ENCODE results near the gene NIT1. TPM values are rescaled to one million over a fixed set of nuclear protein-coding genes. Genes with fewer than 3 reads are reported as not detected.

NIT1 gene
- total RNA-seq, 4 donors from 2014 or later: 1.0 to 36.9 (median 22.0) TPM

DNA sequence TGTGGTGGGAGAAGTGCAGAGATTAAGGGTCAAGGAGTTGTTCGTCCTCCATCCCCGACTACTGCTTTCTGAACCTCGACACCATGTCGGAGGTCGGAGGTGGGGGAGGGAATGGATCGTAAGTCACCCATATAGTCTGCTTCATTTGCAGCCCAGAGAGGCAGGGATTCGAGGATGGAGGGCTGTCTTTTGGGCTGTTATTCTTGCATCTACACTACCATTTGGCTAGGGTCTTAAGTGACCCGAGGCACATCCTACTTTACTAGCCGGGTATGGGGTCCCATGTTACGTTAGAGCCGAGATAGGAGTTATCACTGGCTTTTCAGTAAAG lies 42.0 kb downstream of the NIT1 start:
- no peak for DNase-seq
- TF ChIP-seq, protein P1, sequence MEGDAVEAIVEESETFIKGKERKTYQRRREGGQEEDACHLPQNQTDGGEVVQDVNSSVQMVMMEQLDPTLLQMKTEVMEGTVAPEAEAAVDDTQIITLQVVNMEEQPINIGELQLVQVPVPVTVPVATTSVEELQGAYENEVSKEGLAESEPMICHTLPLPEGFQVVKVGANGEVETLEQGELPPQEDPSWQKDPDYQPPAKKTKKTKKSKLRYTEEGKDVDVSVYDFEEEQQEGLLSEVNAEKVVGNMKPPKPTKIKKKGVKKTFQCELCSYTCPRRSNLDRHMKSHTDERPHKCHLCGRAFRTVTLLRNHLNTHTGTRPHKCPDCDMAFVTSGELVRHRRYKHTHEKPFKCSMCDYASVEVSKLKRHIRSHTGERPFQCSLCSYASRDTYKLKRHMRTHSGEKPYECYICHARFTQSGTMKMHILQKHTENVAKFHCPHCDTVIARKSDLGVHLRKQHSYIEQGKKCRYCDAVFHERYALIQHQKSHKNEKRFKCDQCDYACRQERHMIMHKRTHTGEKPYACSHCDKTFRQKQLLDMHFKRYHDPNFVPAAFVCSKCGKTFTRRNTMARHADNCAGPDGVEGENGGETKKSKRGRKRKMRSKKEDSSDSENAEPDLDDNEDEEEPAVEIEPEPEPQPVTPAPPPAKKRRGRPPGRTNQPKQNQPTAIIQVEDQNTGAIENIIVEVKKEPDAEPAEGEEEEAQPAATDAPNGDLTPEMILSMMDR (IDR thresholded peaks at IDR 0.05): no peak
- no peak for TF ChIP-seq POLR2A (IDR thresholded peaks at IDR 0.05)
- Histone ChIP-seq H3K36me3 (no peaks in the 10 kb centered on the region), H3K4me1 (peaks cover 0 to 4% of the 10 kb centered on the region in 2 donors), H3K9me3 (no peaks in the 10 kb centered on the region), H3K4me3 (peak overlapping the region; percentile 85 to 92), H3K27ac (peak overlapping the region; percentile 85 to 88), H3K27me3 (no peaks in the 10 kb centered on the region)
- intact Hi-C loops (cut with DNase I; ENCODE audit: low total_unique reads): no loop called here

DNA sequence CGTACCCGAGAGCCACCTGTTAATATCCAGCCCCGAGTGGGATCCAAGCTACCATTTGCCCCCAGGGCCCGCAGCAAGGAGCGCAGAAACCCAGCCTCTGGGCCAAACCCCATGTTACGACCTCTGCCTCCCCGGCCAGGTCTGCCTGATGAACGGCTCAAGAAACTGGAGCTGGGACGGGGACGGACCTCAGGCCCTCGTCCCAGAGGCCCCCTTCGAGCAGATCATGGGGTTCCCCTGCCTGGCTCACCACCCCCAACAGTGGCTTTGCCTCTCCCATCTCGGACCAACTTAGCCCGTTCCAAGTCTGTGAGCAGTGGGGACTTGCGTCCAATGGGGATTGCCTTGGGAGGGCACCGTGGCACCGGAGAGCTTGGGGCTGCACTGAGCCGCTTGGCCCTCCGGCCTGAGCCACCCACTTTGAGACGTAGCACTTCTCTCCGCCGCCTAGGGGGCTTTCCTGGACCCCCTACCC lies 42.8 kb downstream of the NIT1 start:
- no peaks in the 10 kb centered on the region for H3K36me3 ChIP-seq
- no peak overlapping the region for H3K4me3 ChIP-seq
- no peak for TF ChIP-seq POLR2A (IDR thresholded peaks at IDR 0.05)
- TF ChIP-seq, protein P1 (IDR thresholded peaks at IDR 0.05): no peak
- intact Hi-C loops (cut with DNase I; ENCODE audit: low total_unique reads): no loop called here
- H3K9me3 ChIP-seq: no peaks in the 10 kb centered on the region
- H3K27ac ChIP-seq: no peak overlapping the region
- no peaks in the 10 kb centered on the region for H3K27me3 ChIP-seq
- peaks cover 0 to 4% of the 10 kb centered on the region in 2 donors for H3K4me1 ChIP-seq
- no peak for DNase-seq

DNA sequence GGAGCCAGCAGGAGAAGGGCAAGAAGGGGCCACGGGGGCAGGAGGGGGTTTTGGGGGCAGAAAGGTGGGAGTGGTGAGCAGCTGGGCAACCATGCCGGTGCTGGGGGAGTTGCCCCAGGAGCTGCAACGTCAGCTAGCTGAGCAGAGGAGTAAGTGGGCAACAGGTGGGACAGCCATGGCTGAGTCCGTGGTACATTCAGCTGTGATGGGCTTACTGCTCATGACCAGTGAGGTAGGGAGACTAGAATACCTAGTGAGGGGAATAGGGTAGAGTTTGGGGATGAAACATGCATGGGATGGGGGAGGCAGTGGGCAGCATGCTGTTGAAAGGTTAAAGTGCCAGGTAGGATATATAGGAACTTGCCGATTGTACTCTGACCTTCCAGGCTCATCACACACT lies 43.7 kb downstream of the NIT1 start:
- Histone ChIP-seq H3K27me3 (no peaks in the 10 kb centered on the region), H3K9me3 (no peaks in the 10 kb centered on the region), H3K4me3 (no peak overlapping the region), H3K4me1 (peaks cover 0 to 4% of the 10 kb centered on the region in 2 donors), H3K36me3 (no peaks in the 10 kb centered on the region), H3K27ac (no peak overlapping the region)
- intact Hi-C loops (cut with DNase I; ENCODE audit: low total_unique reads): no loop called here
- no peak for DNase-seq
- no peak for TF ChIP-seq POLR2A (IDR thresholded peaks at IDR 0.05)
- TF ChIP-seq, protein P1 (IDR thresholded peaks at IDR 0.05): no peak

- H3K27me3 ChIP-seq: no peaks in the 10 kb centered on the region
- H3K9me3 ChIP-seq: no peaks in the 10 kb centered on the region
- no peak overlapping the region for H3K4me3 ChIP-seq
- peaks cover 0 to 4% of the 10 kb centered on the region in 2 donors for H3K4me1 ChIP-seq
- no peak for DNase-seq
- no peak for TF ChIP-seq POLR2A (IDR thresholded peaks at IDR 0.05)
- H3K36me3 ChIP-seq: no peaks in the 10 kb centered on the region
- no peak overlapping the region for H3K27ac ChIP-seq
- intact Hi-C loops (cut with DNase I; ENCODE audit: low total_unique reads): no loop called here
Observed at GRCh38 chr1:161162052-161162451, 44.1 kb downstream of the NIT1 start.

- H3K27ac ChIP-seq: no peak overlapping the region
- peaks cover 0 to 6% of the 10 kb centered on the region in 2 donors for H3K4me1 ChIP-seq
- no peaks in the 10 kb centered on the region for H3K27me3 ChIP-seq
- DNase-seq: no peak
- H3K9me3 ChIP-seq: no peaks in the 10 kb centered on the region
- TF ChIP-seq, protein P1 (IDR thresholded peaks at IDR 0.05): no peak
- TF ChIP-seq POLR2A (IDR thresholded peaks at IDR 0.05): no peak
- no peak overlapping the region for H3K4me3 ChIP-seq
- H3K36me3 ChIP-seq: no peaks in the 10 kb centered on the region
- intact Hi-C loops (cut with DNase I; ENCODE audit: low total_unique reads): no loop called here
Observed at GRCh38 chr1:161162806-161163205, 44.9 kb downstream of the NIT1 start.

- no peak overlapping the region for H3K27ac ChIP-seq
- H3K9me3 ChIP-seq: no peaks in the 10 kb centered on the region
- DNase-seq: no peak
- intact Hi-C loops (cut with DNase I; ENCODE audit: low total_unique reads): no loop called here
- TF ChIP-seq, protein P1 (IDR thresholded peaks at IDR 0.05): no peak
- TF ChIP-seq POLR2A (IDR thresholded peaks at IDR 0.05): no peak
- H3K4me3 ChIP-seq: no peak overlapping the region
- H3K4me1 ChIP-seq: peaks cover 0 to 8% of the 10 kb centered on the region in 2 donors
- no peaks in the 10 kb centered on the region for H3K36me3 ChIP-seq
- no peaks in the 10 kb centered on the region for H3K27me3 ChIP-seq
Observed at GRCh38 chr1:161163793-161164192, 45.9 kb downstream of the NIT1 start.
